ENCODE data around the gene ENAH. TPM values are rescaled to one million over a fixed set of nuclear protein-coding genes. Genes with fewer than 3 reads are reported as not detected.

ENAH gene
- total and polyA plus RNA-seq, 5 donors from 2014 or later: 0.03 to 0.13 TPM; not detected in 3

GRCh38 chr1:225464851-225465792 lies 187.8 kb downstream of the ENAH start:
- peaks cover 5% of the 10 kb centered on the region for H3K27me3 Mint-ChIP-seq
- H3K4me3 Mint-ChIP-seq: peak overlapping the region in 2 of 4 donors; percentile 48 to 80
- Histone ChIP-seq H3K27ac (ENCODE audit: insufficient read depth, low read length, poor library complexity, severe bottlenecking) (no peak overlapping the region), H3K9me3 (ENCODE audit: control insufficient read depth in 2 of 2, low read length in 2 of 2) (no peaks in the 10 kb centered on the region), H3K36me3 (ENCODE audit: control insufficient read depth, insufficient read depth, low read length) (no peaks in the 10 kb centered on the region), H3K4me3 (ENCODE audit: low read depth, low read length) (no peak overlapping the region), H3K4me1 (ENCODE audit: control insufficient read depth, insufficient read depth, low read length, poor library complexity, severe bottlenecking) (peaks cover 52% of the 10 kb centered on the region), H3K27me3 (ENCODE audit: control insufficient read depth, insufficient read depth, low read length) (no peaks in the 10 kb centered on the region)
- DNase-seq (no peak), ATAC-seq (ENCODE audit: low read depth in 2 of 2) (no peak)
- no peaks in the 10 kb centered on the region for H3K36me3 Mint-ChIP-seq
- no peaks in the 10 kb centered on the region for H3K9me3 Mint-ChIP-seq
- H3K27ac Mint-ChIP-seq: peak overlapping the region; percentile 73 to 82 (median 76)
- peaks cover 12 to 71% (median 43%) of the 10 kb centered on the region in 4 donors for H3K4me1 Mint-ChIP-seq

GRCh38 chr1:225462714-225463574 lies 190.0 kb downstream of the ENAH start:
- H3K36me3 ChIP-seq (ENCODE audit: control insufficient read depth, insufficient read depth, low read length): no peaks in the 10 kb centered on the region
- Mint-ChIP-seq H3K27me3 (peaks cover 5% of the 10 kb centered on the region), H3K9me3 (no peaks in the 10 kb centered on the region), H3K36me3 (no peaks in the 10 kb centered on the region), H3K4me1 (peaks cover 7 to 64% (median 31%) of the 10 kb centered on the region in 4 donors), H3K27ac (peak overlapping the region in 2 of 3 donors; percentile 32 to 84), H3K4me3 (peak overlapping the region in 2 of 4 donors; percentile 51 to 80)
- H3K9me3 ChIP-seq (ENCODE audit: control insufficient read depth in 2 of 2, low read length in 2 of 2): no peaks in the 10 kb centered on the region
- H3K4me3 ChIP-seq (ENCODE audit: low read depth, low read length): no peak overlapping the region
- H3K4me1 ChIP-seq (ENCODE audit: control insufficient read depth, insufficient read depth, low read length, poor library complexity, severe bottlenecking): peaks cover 37% of the 10 kb centered on the region
- no peaks in the 10 kb centered on the region for H3K27me3 ChIP-seq (ENCODE audit: control insufficient read depth, insufficient read depth, low read length)
- DNase-seq (no peak), ATAC-seq (ENCODE audit: low read depth in 2 of 2) (no peak)
- H3K27ac ChIP-seq (ENCODE audit: insufficient read depth, low read length, poor library complexity, severe bottlenecking): no peak overlapping the region

GRCh38 chr1:225462429-225462713 lies 190.6 kb downstream of the ENAH start:
- Histone ChIP-seq H3K4me3 (ENCODE audit: low read depth, low read length) (no peak overlapping the region), H3K27ac (ENCODE audit: insufficient read depth, low read length, poor library complexity, severe bottlenecking) (no peak overlapping the region), H3K9me3 (ENCODE audit: control insufficient read depth in 2 of 2, low read length in 2 of 2) (no peaks in the 10 kb centered on the region), H3K27me3 (ENCODE audit: control insufficient read depth, insufficient read depth, low read length) (no peaks in the 10 kb centered on the region), H3K4me1 (ENCODE audit: control insufficient read depth, insufficient read depth, low read length, poor library complexity, severe bottlenecking) (peaks cover 32% of the 10 kb centered on the region), H3K36me3 (ENCODE audit: control insufficient read depth, insufficient read depth, low read length) (no peaks in the 10 kb centered on the region)
- Mint-ChIP-seq H3K4me3 (peak overlapping the region in 1 of 4 donors; percentile 80), H3K27ac (peak overlapping the region in 2 of 3 donors; percentile 32 to 84), H3K36me3 (no peaks in the 10 kb centered on the region), H3K4me1 (peaks cover 7 to 60% (median 30%) of the 10 kb centered on the region in 4 donors), H3K9me3 (no peaks in the 10 kb centered on the region), H3K27me3 (peaks cover 5% of the 10 kb centered on the region)
- no peak for ATAC-seq (ENCODE audit: low read depth in 2 of 2)
- DNase-seq: no peak

- peaks cover 2 to 56% (median 26%) of the 10 kb centered on the region in 4 donors for H3K4me1 Mint-ChIP-seq
- H3K9me3 Mint-ChIP-seq: no peaks in the 10 kb centered on the region
- H3K4me3 Mint-ChIP-seq: peak overlapping the region in 2 of 4 donors; percentile 43 to 47
- DNase-seq (no peak), ATAC-seq (ENCODE audit: low read depth in 2 of 2) (no peak)
- peak overlapping the region in 2 of 3 donors; percentile 17 to 76 for H3K27ac Mint-ChIP-seq
- H3K4me1 ChIP-seq (ENCODE audit: control insufficient read depth, insufficient read depth, low read length, poor library complexity, severe bottlenecking): peaks cover 26% of the 10 kb centered on the region
- H3K4me3 ChIP-seq (ENCODE audit: low read depth, low read length): no peak overlapping the region
- no peaks in the 10 kb centered on the region for H3K36me3 Mint-ChIP-seq
- no peaks in the 10 kb centered on the region for H3K27me3 ChIP-seq (ENCODE audit: control insufficient read depth, insufficient read depth, low read length)
- no peaks in the 10 kb centered on the region for H3K27me3 Mint-ChIP-seq
- no peak overlapping the region for H3K27ac ChIP-seq (ENCODE audit: insufficient read depth, low read length, poor library complexity, severe bottlenecking)
- H3K36me3 ChIP-seq (ENCODE audit: control insufficient read depth, insufficient read depth, low read length): no peaks in the 10 kb centered on the region
- H3K9me3 ChIP-seq (ENCODE audit: control insufficient read depth in 2 of 2, low read length in 2 of 2): no peaks in the 10 kb centered on the region
Measured at GRCh38 chr1:225461533-225462428, 191.1 kb downstream of the ENAH start.

- no peaks in the 10 kb centered on the region for H3K27me3 ChIP-seq (ENCODE audit: control insufficient read depth, insufficient read depth, low read length)
- Mint-ChIP-seq H3K9me3 (no peaks in the 10 kb centered on the region), H3K27me3 (no peaks in the 10 kb centered on the region), H3K4me1 (peaks cover 0 to 47% (median 22%) of the 10 kb centered on the region in 4 donors), H3K27ac (peak overlapping the region; percentile 5 to 76 (median 17)), H3K36me3 (no peaks in the 10 kb centered on the region), H3K4me3 (peak overlapping the region in 1 of 4 donors; percentile 78)
- DNase-seq (peak in 1 of 3 donors; percentile 84), ATAC-seq (ENCODE audit: low read depth in 2 of 2) (peak; percentile 62 to 87)
- no peaks in the 10 kb centered on the region for H3K9me3 ChIP-seq (ENCODE audit: control insufficient read depth in 2 of 2, low read length in 2 of 2)
- H3K36me3 ChIP-seq (ENCODE audit: control insufficient read depth, insufficient read depth, low read length): no peaks in the 10 kb centered on the region
- peaks cover 22% of the 10 kb centered on the region for H3K4me1 ChIP-seq (ENCODE audit: control insufficient read depth, insufficient read depth, low read length, poor library complexity, severe bottlenecking)
- no peak overlapping the region for H3K4me3 ChIP-seq (ENCODE audit: low read depth, low read length)
- no peak overlapping the region for H3K27ac ChIP-seq (ENCODE audit: insufficient read depth, low read length, poor library complexity, severe bottlenecking)
Measured at GRCh38 chr1:225460737-225461532, 192.0 kb downstream of the ENAH start.

- ATAC-seq (ENCODE audit: low read depth in 2 of 2) (peak in 1 of 2 donors; percentile 11), DNase-seq (no peak)
- H3K4me3 Mint-ChIP-seq: peak overlapping the region in 2 of 4 donors; percentile 52 to 78
- Histone ChIP-seq H3K4me3 (ENCODE audit: low read depth, low read length) (no peak overlapping the region), H3K4me1 (ENCODE audit: control insufficient read depth, insufficient read depth, low read length, poor library complexity, severe bottlenecking) (peaks cover 22% of the 10 kb centered on the region), H3K27me3 (ENCODE audit: control insufficient read depth, insufficient read depth, low read length) (no peaks in the 10 kb centered on the region), H3K27ac (ENCODE audit: insufficient read depth, low read length, poor library complexity, severe bottlenecking) (no peak overlapping the region), H3K9me3 (ENCODE audit: control insufficient read depth in 2 of 2, low read length in 2 of 2) (no peaks in the 10 kb centered on the region), H3K36me3 (ENCODE audit: control insufficient read depth, insufficient read depth, low read length) (no peaks in the 10 kb centered on the region)
- H3K27ac Mint-ChIP-seq: peak overlapping the region in 2 of 3 donors; percentile 67 to 72
- no peaks in the 10 kb centered on the region for H3K36me3 Mint-ChIP-seq
- no peaks in the 10 kb centered on the region for H3K27me3 Mint-ChIP-seq
- no peaks in the 10 kb centered on the region for H3K9me3 Mint-ChIP-seq
- peaks cover 0 to 43% (median 22%) of the 10 kb centered on the region in 4 donors for H3K4me1 Mint-ChIP-seq
Measured at GRCh38 chr1:225460021-225460736, 192.7 kb downstream of the ENAH start.

Measured in CD4-positive, CD25-positive, alpha-beta regulatory T cell (primary cell).